DLD1 (cell line): ENCODE data around the gene TCIRG1.

Experiments used
- in situ Hi-C: cut with HindIII; loops from 2 replicates; pipeline ENCODE4 v1.10.0; 2017; ENCODE audit warnings: low sequenced_read_pairs

Gene TCIRG1

DNA sequence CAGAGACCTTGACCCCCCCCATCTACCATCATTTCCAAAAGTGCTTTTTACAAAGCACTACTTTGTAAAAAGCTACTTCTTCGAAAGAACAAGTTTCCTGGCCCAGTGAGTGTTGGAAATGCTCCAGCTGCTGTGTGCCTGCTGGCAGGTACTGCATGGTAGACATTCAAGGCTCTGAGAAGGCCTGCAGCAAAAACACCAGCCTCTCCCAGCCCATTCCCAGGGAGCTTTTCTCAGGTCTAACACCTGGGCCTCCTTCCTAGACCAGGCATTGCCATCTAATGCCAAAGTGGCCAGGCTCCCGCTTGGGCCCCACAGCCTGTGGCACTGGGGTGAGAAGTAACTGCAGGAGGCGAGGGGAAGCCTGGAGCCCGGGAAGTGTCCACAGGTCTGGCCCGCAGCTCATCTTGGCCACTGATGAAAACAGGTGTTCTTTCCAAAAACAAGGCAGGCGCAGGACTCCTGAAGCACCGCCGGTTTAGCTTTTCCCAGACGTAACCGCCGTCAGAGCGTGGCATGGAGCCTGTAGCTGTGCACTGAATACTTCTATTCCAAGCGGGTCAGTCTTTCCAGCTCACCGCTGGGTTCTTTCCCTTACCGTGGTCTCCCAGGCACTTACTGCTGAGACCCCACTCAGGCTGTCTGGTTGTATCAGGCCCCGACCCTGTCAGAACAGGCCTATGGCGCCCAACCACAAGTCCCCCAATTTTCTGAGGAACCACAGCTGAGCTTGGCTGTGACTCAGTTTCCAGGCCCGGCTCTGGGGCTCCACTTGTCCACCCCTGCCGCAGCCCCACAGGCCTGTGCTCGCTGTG, 1.2 kb upstream of the TCIRG1 start:
- in situ Hi-C loops = no loop called here

DNA sequence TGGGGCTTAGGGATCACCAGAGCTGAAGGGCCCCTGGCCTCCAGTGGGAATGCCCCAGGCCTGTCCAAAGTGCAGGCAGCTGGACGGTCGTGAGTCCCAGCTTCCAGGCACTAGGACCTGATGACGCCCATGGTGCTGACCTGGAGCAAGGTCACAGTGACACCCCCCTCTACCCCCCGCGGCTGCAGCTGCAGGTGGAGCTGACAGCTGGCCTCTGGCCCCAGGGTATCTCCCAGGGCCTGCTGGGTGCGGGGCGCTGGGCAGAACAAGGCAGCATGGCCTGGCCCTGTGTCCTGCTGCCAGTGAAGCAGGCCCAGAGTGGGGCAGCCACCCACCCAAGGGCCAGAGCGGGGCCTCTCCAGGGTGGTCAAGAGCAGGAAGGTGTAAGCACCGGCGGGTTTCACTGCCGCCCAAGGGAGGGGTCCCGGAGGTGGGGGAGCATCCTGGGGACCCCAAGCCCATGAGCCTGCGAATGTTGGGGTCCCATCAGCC, 553 bp upstream of the TCIRG1 start:
- in situ Hi-C loops = no loop called here

DNA sequence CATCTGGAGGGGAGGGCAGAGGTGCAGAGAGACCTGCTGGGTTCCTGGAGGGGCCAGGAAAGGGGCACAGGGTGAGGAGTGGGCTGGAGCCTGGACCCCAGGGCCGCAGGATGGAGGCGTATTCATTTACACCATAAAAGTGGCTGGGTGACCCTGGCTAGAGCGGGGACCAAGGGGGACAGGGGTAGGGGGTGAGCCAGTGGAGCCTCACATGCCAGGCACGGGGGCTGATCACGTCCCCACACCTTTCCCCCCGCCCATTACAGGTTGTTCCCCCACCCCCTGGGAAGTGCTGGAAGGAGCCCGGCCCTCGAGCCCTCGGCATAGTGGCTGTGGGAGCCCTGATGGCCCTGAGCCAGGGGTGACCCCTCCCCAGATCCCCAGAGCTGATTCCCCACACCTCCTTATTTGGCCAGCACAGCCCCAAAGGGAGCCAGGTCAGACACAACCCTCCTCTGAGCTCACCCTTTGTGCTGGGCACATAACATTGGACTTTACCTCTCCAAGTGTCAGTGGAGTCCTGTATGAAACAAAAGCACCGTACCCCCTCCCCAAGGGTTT, 781 bp downstream of the TCIRG1 start:
- in situ Hi-C loops = no loop called here

DNA sequence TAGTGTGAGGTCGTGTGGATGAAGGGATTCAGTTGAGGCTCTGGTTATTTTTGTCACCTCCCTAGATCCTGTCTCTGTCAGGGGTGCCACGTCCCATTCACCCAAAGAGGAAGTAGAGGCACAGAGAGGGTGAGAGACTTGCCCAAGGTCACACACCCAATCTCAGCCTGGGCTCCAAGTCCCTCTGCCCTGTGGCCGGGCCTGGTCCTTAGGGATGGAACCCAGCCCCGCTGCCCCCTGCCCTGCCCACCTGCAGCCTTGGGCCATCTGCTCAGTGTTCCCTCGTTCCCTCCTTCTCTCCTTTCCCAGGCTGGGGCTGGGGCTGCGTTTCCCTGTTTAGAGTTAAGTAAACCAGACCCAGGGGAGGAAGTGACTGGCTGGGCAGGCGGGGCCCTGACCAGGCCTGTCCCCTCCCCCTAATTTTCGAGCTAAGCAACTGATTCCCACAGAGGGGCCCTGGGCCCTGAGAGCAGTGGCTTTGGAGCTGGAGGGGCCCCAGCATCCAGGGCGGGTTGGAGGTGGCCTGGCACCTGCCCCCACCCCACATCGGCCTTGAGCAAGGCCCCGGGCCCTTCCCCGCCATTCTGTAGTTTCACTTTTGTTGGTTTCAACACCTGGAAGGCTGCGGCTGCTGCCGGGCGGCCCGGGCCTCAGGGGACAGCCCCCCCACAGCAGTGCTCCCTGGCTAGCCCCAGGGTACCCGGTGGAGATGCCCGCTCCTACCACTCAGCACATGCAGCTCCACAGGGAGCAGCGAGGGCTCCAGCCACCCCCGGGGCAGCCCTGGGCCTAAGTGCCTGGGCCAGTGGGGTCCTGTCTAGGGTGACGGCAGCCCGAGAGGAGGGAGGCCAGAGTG, 1.5 kb downstream of the TCIRG1 start:
- in situ Hi-C loops = no loop called here

DNA sequence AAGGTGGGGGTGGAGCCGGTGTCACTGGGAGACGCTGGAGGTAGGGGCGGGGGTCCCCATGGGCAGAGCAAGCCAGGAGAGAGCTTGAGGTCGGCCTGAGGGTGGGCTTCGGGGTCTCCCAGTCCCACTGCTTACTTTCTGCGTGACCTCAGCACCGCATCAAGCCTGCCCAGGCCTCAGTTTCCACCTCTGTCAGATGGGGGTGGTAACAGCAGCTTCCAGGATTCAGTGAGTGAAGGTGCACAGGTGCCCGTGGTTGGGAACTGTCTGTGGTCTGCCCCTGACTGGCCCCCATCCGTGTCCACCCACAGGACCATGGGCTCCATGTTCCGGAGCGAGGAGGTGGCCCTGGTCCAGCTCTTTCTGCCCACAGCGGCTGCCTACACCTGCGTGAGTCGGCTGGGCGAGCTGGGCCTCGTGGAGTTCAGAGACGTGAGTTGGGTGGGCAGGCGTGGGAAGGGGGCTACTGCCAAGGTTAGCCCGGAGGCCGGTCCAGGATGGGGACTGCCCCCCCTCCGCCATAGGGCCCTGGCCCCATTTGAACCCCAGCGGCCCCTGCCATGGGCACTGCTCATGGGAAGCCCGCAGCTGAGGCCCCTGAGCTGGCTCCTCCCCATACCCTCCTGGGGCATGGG, 2.2 kb downstream of the TCIRG1 start:
- in situ Hi-C loops = no loop called here

DNA sequence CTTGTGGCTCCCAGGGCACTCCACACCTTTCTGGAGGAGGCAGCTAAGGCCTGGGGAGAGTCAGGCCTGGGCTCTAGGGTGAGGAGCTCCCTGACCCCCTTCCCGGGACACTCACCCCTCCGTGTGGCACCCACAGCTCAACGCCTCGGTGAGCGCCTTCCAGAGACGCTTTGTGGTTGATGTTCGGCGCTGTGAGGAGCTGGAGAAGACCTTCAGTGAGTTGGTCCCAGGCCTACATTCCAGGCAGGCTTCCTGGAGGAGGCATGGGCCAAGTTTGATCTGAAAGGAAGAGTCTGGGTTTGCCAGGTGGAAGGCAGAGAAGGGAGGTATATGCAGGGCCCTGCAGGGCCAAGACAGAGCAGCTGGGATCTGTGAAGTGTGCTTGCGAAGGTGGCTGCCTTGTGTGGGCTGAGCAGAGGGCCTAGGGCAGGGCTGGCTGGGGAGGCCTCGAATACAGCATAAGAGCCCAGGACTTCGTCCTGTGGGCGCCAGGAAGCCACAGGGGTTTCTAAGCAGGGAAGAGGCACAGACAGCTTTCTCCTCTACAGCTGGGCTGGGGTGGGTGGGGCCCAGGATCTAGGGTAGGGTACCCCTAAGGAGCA, 2.9 kb downstream of the TCIRG1 start:
- in situ Hi-C loops = no loop called here

DNA sequence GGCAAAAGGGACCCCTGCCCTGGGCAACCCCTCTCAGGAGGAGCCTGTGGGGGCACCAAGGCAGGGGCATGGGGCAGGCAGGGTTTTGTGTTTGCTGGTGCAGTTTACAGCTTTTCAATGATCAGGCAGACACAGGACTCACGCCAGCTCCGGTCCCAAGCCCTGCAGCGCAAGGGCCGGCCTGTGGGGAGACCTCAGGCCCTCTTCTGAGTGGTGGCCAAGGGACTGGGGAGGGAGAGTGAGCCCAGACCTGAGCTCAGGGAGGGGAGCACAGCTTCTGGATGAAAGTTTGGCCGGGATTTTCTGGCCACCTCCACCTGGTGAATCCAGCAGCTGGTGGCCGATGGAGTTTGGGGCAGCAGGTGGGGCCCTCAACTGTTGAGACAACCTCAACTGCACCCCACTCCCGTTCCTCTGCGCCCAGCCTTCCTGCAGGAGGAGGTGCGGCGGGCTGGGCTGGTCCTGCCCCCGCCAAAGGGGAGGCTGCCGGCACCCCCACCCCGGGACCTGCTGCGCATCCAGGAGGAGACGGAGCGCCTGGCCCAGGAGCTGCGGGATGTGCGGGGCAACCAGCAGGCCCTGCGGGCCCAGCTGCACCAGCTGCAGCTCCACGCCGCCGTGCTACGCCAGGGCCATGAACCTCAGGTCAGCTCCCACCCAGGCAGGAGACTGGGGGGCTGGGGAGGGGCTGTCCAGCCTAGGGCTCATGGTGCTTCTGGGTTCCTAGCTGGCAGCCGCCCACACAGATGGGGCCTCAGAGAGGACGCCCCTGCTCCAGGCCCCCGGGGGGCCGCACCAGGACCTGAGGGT, 3.6 kb downstream of the TCIRG1 start:
- in situ Hi-C loops = no loop called here

DNA sequence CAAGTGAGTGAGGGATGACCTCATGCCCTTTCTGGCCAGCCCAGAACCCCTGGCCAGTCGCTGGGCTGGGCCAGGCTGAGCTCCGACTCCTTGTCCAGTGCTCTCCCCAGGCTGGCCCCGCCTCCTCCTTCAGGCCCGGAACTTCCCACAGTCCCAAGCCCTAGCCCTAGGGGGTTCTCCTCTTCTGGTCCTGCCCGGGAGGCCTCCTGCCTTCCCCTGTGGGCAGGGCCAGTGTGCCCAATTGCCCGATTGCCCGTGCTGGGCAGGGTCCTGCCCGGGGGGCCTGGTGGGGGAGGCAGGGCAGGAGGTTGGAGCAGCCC, 4.2 kb downstream of the TCIRG1 start:
- in situ Hi-C loops = no loop called here

DNA sequence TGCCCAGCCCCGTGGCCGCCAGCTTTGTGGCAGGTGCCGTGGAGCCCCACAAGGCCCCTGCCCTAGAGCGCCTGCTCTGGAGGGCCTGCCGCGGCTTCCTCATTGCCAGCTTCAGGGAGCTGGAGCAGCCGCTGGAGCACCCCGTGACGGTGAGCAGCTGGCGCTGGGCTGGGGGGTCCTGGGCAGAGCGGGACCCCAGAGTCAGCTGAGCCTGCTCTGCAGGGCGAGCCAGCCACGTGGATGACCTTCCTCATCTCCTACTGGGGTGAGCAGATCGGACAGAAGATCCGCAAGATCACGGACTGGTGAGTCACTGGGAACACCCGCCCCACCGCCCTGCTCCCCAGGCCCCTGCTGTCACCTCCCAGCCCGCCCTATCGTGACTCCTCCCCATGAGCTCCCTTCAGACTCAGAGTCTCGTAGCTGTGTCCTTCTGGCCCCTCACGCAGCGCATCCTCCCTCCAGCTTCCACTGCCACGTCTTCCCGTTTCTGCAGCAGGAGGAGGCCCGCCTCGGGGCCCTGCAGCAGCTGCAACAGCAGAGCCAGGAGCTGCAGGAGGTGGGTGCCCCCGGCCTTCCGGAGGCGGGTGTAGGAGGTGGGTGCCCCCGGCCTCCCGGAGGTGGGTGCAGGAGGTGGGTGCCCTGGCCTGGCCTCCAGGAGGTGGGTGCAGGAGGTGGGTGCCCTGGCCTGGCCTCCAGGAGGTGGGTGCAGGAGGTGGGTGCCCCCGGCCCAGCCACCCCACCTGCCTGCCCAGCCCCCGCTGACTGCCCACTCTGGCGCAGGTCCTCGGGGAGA, 4.7 kb downstream of the TCIRG1 start:
- in situ Hi-C loops = no loop called here

DNA sequence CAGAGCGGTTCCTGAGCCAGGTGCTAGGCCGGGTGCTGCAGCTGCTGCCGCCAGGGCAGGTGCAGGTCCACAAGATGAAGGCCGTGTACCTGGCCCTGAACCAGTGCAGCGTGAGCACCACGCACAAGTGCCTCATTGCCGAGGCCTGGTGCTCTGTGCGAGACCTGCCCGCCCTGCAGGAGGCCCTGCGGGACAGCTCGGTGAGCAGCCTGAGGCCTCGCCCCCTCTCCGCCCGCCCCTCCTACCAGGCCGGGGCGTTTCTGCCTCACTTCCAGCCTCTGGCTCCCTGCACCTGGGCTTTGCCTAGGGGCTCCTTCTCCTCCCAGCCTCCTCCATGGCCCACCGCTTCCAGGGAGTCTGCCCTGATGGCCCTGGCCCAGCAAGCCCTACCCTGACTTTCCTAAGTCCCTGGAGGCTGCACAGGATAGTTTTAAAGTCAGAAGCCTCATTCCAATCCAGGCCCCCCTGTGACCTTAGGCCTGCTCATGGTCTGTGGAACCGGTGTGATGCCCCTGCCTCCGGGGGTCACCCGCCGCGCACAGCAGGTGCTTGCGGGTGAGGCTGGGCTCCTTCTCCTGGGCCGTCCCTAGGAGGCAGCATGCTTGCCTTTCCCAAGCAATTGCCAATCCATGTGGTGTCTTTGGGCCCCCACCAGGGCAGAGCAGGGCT, 5.5 kb downstream of the TCIRG1 start:
- in situ Hi-C loops = no loop called here

DNA sequence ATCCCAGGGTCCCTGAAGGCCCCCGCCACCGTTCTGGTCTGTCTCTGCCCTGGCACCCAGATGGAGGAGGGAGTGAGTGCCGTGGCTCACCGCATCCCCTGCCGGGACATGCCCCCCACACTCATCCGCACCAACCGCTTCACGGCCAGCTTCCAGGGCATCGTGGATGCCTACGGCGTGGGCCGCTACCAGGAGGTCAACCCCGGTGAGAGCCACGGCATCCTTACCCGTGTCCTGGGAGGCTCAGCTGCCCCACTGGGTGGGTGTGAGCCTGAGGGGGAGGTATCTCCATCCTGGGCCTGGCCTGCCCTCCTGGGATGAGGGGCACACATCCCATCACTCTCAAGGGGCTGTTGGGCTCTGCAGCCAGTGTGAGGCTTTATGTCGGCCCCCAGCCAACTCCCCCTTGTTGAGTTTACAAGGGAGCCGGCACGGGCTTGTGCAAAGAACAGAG, 6.1 kb downstream of the TCIRG1 start:
- in situ Hi-C loops = no loop called here

DNA sequence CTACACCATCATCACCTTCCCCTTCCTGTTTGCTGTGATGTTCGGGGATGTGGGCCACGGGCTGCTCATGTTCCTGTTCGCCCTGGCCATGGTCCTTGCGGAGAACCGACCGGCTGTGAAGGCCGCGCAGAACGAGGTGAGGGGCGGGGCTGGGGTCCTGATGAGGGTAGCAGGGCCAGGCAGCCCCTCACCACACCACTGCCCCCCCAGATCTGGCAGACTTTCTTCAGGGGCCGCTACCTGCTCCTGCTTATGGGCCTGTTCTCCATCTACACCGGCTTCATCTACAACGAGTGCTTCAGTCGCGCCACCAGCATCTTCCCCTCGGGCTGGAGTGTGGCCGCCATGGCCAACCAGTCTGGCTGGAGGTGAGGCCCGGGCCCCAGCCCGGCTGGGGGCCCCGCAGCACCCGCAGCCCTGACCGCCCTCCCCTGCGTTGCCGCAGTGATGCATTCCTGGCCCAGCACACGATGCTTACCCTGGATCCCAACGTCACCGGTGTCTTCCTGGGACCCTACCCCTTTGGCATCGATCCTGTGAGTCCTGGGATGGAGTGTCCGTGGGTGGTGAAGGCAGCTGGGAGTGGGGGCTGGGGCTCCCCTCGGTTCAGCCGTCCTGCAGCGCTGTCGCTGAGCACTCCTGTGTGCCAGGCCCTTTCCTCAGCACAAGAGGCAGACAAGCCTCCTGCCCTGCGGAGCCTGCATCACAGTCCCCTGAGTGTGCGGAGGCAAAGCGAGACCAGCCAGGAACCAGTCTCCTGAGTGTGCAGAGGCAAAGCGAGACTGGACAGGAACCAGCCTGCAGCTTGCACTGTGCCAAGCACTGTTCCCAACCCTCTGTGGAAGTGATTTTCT, 8.8 kb downstream of the TCIRG1 start:
- in situ Hi-C loops = no loop called here

DNA sequence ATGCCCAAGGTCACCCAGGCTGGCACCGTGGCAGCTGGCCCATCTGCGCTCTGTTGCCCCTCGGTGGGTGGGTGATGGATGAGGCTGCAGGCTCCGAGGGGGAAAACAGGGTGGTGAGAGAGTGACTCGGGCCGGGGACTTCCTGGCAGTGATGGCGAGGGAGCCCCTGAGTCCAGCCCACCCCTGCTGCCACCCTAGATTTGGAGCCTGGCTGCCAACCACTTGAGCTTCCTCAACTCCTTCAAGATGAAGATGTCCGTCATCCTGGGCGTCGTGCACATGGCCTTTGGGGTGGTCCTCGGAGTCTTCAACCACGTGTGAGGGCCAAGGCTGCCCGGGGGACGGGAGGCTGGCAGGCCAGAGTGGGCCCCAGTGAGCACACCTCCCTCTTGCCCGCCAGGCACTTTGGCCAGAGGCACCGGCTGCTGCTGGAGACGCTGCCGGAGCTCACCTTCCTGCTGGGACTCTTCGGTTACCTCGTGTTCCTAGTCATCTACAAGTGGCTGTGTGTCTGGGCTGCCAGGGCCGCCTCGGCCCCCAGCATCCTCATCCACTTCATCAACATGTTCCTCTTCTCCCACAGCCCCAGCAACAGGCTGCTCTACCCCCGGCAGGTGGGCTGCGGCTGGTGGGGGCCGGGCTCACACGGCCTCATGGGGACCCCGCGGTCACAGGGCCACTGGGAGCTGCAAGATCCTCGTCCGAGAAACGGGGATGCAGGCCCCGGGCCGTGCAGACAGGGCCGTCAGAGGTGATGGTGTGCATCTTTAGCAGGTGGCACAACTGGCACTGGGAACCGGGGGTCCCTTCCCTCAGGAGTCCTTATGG, 10.1 kb downstream of the TCIRG1 start:
- in situ Hi-C loops = no loop called here

DNA sequence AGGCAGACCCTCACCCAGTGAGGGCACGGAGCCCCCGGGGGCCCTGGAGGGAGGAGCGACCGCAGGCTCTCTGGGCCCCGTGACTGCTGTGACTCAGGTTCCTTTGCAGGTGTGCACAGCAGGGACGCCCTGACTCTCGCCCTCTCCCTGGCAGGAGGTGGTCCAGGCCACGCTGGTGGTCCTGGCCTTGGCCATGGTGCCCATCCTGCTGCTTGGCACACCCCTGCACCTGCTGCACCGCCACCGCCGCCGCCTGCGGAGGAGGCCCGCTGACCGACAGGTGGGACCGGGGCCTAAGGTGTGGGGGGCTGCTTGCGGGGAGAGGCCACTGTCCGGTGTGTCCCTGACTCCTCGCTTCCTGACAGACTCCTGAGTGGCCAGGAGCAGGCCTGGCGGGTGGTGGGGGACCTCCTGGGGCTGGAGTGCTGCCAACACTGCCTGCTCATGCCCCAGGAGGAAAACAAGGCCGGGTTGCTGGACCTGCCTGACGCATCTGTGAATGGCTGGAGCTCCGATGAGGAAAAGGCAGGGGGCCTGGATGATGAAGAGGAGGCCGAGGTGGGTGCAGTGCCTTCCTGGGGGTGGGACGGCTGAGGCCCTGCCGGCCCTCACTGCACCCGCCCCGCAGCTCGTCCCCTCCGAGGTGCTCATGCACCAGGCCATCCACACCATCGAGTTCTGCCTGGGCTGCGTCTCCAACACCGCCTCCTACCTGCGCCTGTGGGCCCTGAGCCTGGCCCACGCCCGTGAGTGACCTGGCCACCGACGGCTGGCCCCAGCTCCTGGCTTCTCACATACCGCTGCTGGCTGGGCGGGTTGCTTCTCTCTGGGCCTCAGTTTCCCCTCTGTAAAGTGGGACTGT, 10.9 kb downstream of the TCIRG1 start:
- in situ Hi-C loops = no loop called here

DNA sequence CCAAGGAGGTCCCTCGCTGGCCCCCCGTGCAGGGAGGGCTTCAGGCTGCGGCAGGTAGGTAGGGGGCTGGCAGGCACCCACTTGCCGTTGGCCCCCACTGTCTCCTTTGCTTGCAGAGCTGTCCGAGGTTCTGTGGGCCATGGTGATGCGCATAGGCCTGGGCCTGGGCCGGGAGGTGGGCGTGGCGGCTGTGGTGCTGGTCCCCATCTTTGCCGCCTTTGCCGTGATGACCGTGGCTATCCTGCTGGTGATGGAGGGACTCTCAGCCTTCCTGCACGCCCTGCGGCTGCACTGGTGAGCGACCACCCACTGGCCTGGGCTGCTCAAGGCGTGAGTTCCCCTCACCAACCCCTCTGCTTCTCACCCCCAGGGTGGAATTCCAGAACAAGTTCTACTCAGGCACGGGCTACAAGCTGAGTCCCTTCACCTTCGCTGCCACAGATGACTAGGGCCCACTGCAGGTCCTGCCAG, 11.6 kb downstream of the TCIRG1 start:
- in situ Hi-C loops = no loop called here
